Anterior cingulate cortex (tissue), 58 donors: ENCODE measurements around the gene UIMC1.

ENCODE experiments used
- DNase-seq, 58 donors: peaks; one replicate each; lab custom pipeline; 2025; lab: John Stamatoyannopoulos, UW

UIMC1 gene

DNA sequence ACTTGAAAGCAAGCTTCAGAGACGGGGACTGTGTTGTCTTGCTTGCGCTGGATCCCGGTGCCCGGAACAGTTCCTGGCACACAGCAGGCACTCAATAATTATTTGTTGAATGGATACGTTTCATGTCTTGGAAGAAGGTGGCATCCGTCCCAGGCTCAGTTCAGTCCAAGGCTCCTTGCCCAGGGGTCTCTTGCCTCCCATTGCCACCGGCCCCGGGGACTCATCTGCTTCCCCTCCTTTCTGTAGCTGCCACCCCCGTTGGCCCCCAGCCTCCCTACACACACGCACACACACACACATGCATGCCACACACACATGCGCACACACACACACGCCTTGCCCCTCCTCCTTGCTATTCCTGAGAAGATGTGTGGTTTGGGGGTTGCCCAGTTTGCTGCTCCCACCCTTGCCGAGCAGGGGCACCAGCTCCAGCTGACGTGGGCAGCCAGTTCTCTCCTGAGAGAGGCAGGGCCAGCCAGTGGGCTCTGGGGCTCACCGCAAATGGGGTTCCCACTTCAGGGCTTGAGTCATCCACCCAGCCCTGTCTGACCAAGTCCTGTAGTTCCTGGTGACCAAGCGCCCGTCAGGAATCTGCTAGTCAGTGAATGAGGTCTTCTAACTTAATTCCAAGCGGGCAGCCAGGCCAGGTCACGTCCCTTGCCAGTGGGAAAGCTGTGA is 149.2 kb downstream of the UIMC1 start:
- DNase-seq, result peak in 11 of 58 donors; percentile 6 to 59 (median 38)

DNA sequence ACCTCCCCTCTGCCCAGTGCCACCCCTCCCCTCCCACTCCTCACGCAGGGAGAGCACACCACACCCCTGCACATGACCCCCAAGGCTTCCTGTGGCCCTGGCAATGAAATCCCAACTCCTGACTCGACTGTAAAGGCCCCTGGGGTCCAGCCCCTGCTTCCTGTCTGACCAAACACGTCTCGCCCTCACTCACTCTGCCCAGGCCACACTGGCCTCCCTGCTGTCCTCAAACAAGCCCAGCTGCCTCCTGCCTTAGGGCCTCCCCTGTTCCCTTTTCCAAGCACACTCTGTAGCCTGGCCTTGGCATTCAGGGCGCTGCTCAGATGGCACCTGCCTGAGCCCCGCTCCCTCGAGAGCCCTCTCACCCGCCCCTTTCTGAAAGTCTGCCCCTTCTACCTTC is 149.8 kb downstream of the UIMC1 start:
- peak in 1 of 58 donors; percentile 59 for DNase-seq

DNA sequence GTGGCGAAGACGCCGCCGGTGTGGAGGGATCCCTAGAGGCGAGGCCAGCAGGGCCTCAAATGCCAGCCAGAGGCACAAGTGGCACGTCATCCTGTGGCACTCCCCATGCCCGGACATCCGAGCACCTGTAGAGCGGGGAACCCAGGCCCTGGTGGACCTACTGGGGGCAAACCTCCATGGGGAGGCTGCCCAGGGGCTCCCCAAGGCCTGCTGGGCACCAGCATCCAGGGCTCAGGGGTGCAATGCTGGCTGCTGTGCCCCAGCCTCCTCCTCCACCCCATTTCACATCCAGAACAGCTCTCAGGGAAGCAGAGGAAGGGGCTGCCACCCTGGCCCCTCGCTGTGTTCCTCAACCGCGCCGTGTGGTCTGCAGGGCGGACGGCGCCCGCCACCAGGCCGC is 151.0 kb downstream of the UIMC1 start:
- no peak for DNase-seq
